ENCODE data around the gene SMOC1. TPM values are rescaled to one million over a fixed set of nuclear protein-coding genes. Genes with fewer than 3 reads are reported as not detected.

Gene SMOC1
- total RNA-seq, 1 experiment from 2014 or later = not detected

- H3K4me2 ChIP-seq = no peak overlapping the region
- H3K4me1 ChIP-seq (replicated peaks; ENCODE audit: insufficient read depth) = no peaks in the 10 kb centered on the region
Observed at GRCh38 chr14:69941768-69942742, 62.8 kb downstream of the SMOC1 start.

GRCh38 chr14:69943084-69943780 lies 64.0 kb downstream of the SMOC1 start:
- BruUV-seq (replicated peaks) = no TSS peak
- no peak overlapping the region for H3K4me2 ChIP-seq
- H4K20me1 ChIP-seq (ENCODE audit: insufficient read depth) = no peaks in the 10 kb centered on the region
- intact Hi-C loops (cut with micrococcal nuclease; ENCODE audit: unreplicated experiment) = no loop called here
- H2AFZ ChIP-seq = no peak overlapping the region
- no peak for DNase-seq
- ChIA-PET POLR2A (ENCODE audit: unreplicated experiment) (no interaction called here), CTCF (no interaction called here)
- no peaks in the 10 kb centered on the region for H3K4me1 ChIP-seq (replicated peaks; ENCODE audit: insufficient read depth)
- H3K27me3 ChIP-seq (ENCODE audit: insufficient read depth, low read depth) = peaks cover 31% of the 10 kb centered on the region
- H3F3A ChIP-seq (ENCODE audit: insufficient read depth, low read depth) = no peaks in the 10 kb centered on the region
- H3K4me3 ChIP-seq = no peak overlapping the region
- no peaks in the 10 kb centered on the region for H3K9me2 ChIP-seq (ENCODE audit: insufficient read depth)
- TF ChIP-seq CTCF (conservative IDR thresholded peaks at IDR 0.05) (no peak), EZH2 (IDR thresholded peaks at IDR 0.05; ENCODE audit: low read depth) (no peak)
- no peak overlapping the region for H3K27ac ChIP-seq
- no peaks in the 10 kb centered on the region for H3K36me3 ChIP-seq (ENCODE audit: low read depth)
- no peaks in the 10 kb centered on the region for H3K9me3 ChIP-seq (ENCODE audit: insufficient read depth, low read depth)
- no peaks in the 10 kb centered on the region for H3K79me2 ChIP-seq (ENCODE audit: low read depth)

More at GRCh38 chr14:69941768-69942742, 62.8 kb downstream of the SMOC1 start:
- Histone ChIP-seq H2AFZ (no peak overlapping the region), H3K36me3 (ENCODE audit: low read depth) (no peaks in the 10 kb centered on the region), H3K4me3 (no peak overlapping the region), H4K20me1 (ENCODE audit: insufficient read depth) (no peaks in the 10 kb centered on the region), H3K9me3 (ENCODE audit: insufficient read depth, low read depth) (no peaks in the 10 kb centered on the region), H3K79me2 (ENCODE audit: low read depth) (no peaks in the 10 kb centered on the region), H3F3A (ENCODE audit: insufficient read depth, low read depth) (no peaks in the 10 kb centered on the region), H3K27ac (no peak overlapping the region), H3K27me3 (ENCODE audit: insufficient read depth, low read depth) (peaks cover 38% of the 10 kb centered on the region), H3K9me2 (ENCODE audit: insufficient read depth) (no peaks in the 10 kb centered on the region)
- POLR2A ChIA-PET (ENCODE audit: unreplicated experiment) = no interaction called here
- BruUV-seq (replicated peaks) = no TSS peak
- intact Hi-C loops (cut with micrococcal nuclease; ENCODE audit: unreplicated experiment) = no loop called here
- DNase-seq = no peak
- TF ChIP-seq EZH2 (IDR thresholded peaks at IDR 0.05; ENCODE audit: low read depth) (no peak), CTCF (conservative IDR thresholded peaks at IDR 0.05) (no peak)
- CTCF ChIA-PET = no interaction called here

- no peak for DNase-seq
- TF ChIP-seq CTCF (conservative IDR thresholded peaks at IDR 0.05) (no peak), EZH2 (IDR thresholded peaks at IDR 0.05; ENCODE audit: low read depth) (no peak)
- BruUV-seq (replicated peaks) = no TSS peak
- Histone ChIP-seq H3K27ac (no peak overlapping the region), H4K20me1 (ENCODE audit: insufficient read depth) (no peaks in the 10 kb centered on the region), H3K4me3 (no peak overlapping the region), H3F3A (ENCODE audit: insufficient read depth, low read depth) (no peaks in the 10 kb centered on the region), H3K4me2 (no peak overlapping the region), H3K9me2 (ENCODE audit: insufficient read depth) (no peaks in the 10 kb centered on the region), H3K4me1 (replicated peaks; ENCODE audit: insufficient read depth) (no peaks in the 10 kb centered on the region), H3K27me3 (ENCODE audit: insufficient read depth, low read depth) (peaks cover 26% of the 10 kb centered on the region), H3K9me3 (ENCODE audit: insufficient read depth, low read depth) (no peaks in the 10 kb centered on the region), H3K79me2 (ENCODE audit: low read depth) (no peaks in the 10 kb centered on the region), H2AFZ (no peak overlapping the region), H3K36me3 (ENCODE audit: low read depth) (no peaks in the 10 kb centered on the region)
- CTCF ChIA-PET = no interaction called here
- intact Hi-C loops (cut with micrococcal nuclease; ENCODE audit: unreplicated experiment) = no loop called here
- POLR2A ChIA-PET (ENCODE audit: unreplicated experiment) = no interaction called here
Observed at GRCh38 chr14:69945347-69945746, 66.1 kb downstream of the SMOC1 start.
